SK-N-SH treated with all-trans-retinoic acid at 6 μM for 48 hours (cell line): ENCODE data around the gene SPATS2L.

Experiments used
- PPARA ChIP-seq: fragments of 250-450 bp; sonication (Bioruptor Pico); IDR thresholded peaks from 2 replicates; pipeline ENCODE4 v1.5.0; 2020; ENCODE audit warnings: mild to moderate bottlenecking, borderline replicate concordance
- TOX ChIP-seq: fragments of 250-450 bp; sonication (Bioruptor Pico); IDR thresholded peaks from 2 replicates; pipeline ENCODE4 v1.8.0; 2021; ENCODE audit warnings: mild to moderate bottlenecking, moderate library complexity, borderline replicate concordance
- ZFP30 ChIP-seq: fragments of 450-650 bp; formaldehyde crosslinking; IDR thresholded peaks from 2 replicates; pipeline ENCODE4 v1.5.0; 2022; ENCODE audit warnings: mild to moderate bottlenecking, moderate library complexity

DNA sequence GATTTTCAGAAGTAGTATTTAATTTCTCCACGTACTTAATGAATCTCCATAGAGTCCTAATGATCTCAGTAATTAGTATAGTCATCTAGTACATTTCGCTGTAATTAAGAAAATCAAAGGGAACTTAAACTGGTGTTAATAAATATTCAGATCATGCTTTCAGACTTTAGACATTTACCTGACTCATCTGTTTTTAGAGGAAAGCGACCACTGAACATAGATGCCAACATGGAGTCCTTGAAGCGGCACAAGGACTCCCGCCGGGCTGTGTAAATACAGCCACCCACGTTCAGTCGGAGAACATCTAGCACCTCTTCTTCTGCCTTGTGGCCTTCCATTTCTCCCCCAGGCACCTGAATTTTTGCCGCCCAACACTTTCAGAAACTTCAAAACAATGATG, 200.2 kb downstream of the SPATS2L start:
- TF ChIP-seq ZFP30 (CRISPR knock-in tag) (no peak), PPARA (CRISPR knock-in tag) (no peak), TOX (CRISPR knock-in tag) (no peak)
